Calu3 (cell line): ENCODE data around the gene KCNK5. TPM values are rescaled to one million over a fixed set of nuclear protein-coding genes. Genes with fewer than 3 reads are reported as not detected.

ENCODE experiments used
- BruUV-seq: library from RNA; stranded (reverse); fragments of 400-500 nt; replicated peaks from 2 replicates; lab custom pipeline; 2021; lab: Mats Ljungman, UMichigan
- CTCF ChIA-PET: fragments of 300-600 bp; sonication (Branson Sonifier 250); formaldehyde crosslinking; loops from one replicate; lab custom pipeline; 2022; ENCODE audit warnings: antibody characterized with exemption; lab: Charles Lee
- DNase-seq: peaks from one replicate; pipeline ENCODE4 v3.0.0; 2022
- H3K27ac Mint-ChIP-seq: one replicate; pipeline ENCODE4 v1.8.0; 2022; ENCODE audit warnings: mixed read lengths; ENCODE audit not compliant: unreplicated experiment
- H3K27me3 Mint-ChIP-seq: one replicate; pipeline ENCODE4 v1.8.0; 2022; ENCODE audit warnings: mixed read lengths; ENCODE audit not compliant: unreplicated experiment
- H3K36me3 Mint-ChIP-seq: one replicate; pipeline ENCODE4 v1.8.0; 2022; ENCODE audit warnings: mild to moderate bottlenecking, moderate library complexity, mixed read lengths; ENCODE audit not compliant: insufficient read depth, unreplicated experiment
- H3K4me1 Mint-ChIP-seq: one replicate; pipeline ENCODE4 v1.8.0; 2022; ENCODE audit warnings: mild to moderate bottlenecking, low read depth, mixed read lengths; ENCODE audit not compliant: unreplicated experiment
- H3K4me3 Mint-ChIP-seq: one replicate; pipeline ENCODE4 v1.8.0; 2022; ENCODE audit warnings: mild to moderate bottlenecking, low read depth, moderate library complexity, mixed read lengths; ENCODE audit not compliant: unreplicated experiment
- H3K9me3 Mint-ChIP-seq: one replicate; pipeline ENCODE4 v1.8.0; 2022; ENCODE audit warnings: low read depth, mixed read lengths; ENCODE audit not compliant: unreplicated experiment
- intact Hi-C: fragments of 100-400 bp; cut with micrococcal nuclease; formaldehyde crosslinking; loops from one replicate; pipeline ENCODE4 v1.10.0; 2022; ENCODE audit not compliant: unreplicated experiment
- total RNA-seq: library from RNA; stranded (reverse); gene quantifications from 2 replicates; pipeline ENCODE4 v1.2.3, GENCODE V29; 2022
- TF ChIP-seq, protein P1 (sequence below): fragments of 200-600 bp; IDR thresholded peaks from one replicate; pipeline ENCODE4 v1.8.0; 2022; ENCODE audit warnings: antibody characterized with exemption; ENCODE audit not compliant: unreplicated experiment

Gene KCNK5
- total RNA-seq, 1 experiment from 2014 or later = 62.4 TPM

DNA sequence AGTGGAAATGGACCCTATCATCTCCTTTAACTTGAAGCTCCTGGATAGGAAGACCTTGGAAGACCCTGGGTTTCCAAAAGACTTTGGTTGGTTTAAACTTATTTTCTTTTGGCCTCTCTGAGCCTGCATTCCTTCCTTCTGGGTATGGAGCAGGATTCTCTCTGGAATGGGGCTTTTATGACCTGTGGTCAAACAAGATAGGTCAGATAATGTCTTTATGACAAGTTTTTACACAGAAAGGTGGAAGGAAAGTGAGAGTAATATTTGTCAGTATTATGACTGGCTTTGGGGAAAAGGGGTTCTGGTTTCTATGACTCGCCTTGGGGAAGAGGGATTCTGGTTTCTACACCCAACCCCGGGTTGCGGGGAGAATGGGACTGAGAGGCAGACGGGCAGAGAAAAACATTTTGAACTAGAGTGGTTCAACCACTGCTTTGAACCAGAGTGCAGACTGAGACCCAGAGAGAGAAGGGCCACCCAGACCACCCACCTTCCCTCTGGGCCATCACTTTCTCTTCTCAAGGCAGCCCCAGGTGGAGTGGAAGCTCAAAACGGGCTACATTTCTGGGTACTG, 37.6 kb upstream of the KCNK5 start:
- no peak for DNase-seq
- Mint-ChIP-seq H3K4me1 (peaks cover 9% of the 10 kb centered on the region), H3K4me3 (no peak overlapping the region), H3K36me3 (no peaks in the 10 kb centered on the region), H3K27ac (no peak overlapping the region), H3K9me3 (no peaks in the 10 kb centered on the region), H3K27me3 (no peaks in the 10 kb centered on the region)
- TF ChIP-seq, protein P1, sequence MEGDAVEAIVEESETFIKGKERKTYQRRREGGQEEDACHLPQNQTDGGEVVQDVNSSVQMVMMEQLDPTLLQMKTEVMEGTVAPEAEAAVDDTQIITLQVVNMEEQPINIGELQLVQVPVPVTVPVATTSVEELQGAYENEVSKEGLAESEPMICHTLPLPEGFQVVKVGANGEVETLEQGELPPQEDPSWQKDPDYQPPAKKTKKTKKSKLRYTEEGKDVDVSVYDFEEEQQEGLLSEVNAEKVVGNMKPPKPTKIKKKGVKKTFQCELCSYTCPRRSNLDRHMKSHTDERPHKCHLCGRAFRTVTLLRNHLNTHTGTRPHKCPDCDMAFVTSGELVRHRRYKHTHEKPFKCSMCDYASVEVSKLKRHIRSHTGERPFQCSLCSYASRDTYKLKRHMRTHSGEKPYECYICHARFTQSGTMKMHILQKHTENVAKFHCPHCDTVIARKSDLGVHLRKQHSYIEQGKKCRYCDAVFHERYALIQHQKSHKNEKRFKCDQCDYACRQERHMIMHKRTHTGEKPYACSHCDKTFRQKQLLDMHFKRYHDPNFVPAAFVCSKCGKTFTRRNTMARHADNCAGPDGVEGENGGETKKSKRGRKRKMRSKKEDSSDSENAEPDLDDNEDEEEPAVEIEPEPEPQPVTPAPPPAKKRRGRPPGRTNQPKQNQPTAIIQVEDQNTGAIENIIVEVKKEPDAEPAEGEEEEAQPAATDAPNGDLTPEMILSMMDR = no peak
- CTCF ChIA-PET = no interaction called here
- intact Hi-C loops = no loop called here
- BruUV-seq = no TSS peak

DNA sequence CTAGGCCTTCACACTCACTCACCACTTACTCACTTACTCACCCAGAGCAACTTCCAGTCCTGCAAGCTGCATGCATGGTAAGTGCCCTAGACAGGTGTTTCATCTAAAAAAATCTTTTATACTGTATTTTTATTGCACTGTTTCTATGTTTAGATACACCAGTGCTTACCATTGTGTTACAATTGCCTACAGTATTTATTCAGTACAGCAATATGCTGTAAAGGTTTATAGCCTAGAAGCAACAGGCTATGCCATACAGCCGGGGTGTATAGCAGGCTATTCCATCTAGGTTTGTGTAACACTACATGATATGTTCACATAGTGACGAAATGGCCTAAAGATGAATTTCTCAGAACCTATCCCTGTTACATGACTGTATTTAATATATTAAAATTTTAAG, 37.1 kb upstream of the KCNK5 start:
- no TSS peak for BruUV-seq
- H3K36me3 Mint-ChIP-seq = no peaks in the 10 kb centered on the region
- no peaks in the 10 kb centered on the region for H3K9me3 Mint-ChIP-seq
- CTCF ChIA-PET = no interaction called here
- no peak for DNase-seq
- H3K27ac Mint-ChIP-seq = no peak overlapping the region
- H3K4me3 Mint-ChIP-seq = no peak overlapping the region
- peaks cover 9% of the 10 kb centered on the region for H3K4me1 Mint-ChIP-seq
- TF ChIP-seq, protein P1 = no peak
- intact Hi-C loops = no loop called here
- peaks cover 4% of the 10 kb centered on the region for H3K27me3 Mint-ChIP-seq

DNA sequence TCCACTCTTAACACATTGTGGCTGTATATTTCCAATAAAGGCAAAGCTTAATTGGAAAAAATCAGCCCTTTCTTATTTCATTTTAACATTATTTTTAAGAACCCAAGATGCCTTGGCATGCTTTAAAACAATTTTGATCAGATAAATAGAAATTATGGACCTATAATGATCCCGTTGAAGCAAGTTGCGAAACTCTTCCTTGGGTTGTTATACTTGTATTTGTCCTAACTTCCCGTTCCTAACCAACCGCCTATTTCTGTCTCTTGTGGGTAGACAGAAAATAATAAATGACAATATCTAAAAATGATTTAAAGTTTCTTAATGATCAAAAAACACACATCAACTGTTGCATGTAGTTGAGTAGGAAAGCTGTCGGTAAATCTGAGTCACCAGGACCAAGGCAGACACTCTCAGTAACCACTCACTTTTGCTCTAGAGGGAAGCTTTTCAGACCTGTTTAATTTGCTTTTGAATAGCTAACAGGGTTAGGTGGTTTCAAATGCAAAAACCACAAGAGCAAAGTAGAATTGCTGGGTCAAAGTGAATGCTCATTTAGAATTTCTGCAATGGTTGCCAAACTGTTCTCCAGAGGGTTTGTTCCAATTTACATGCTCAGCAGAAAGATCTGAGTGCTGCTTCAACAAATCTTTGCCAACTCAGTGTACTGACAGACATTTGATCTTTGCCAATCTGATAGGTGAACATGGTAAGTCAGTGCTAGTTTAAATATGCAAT, 34.2 kb upstream of the KCNK5 start:
- no TSS peak for BruUV-seq
- Mint-ChIP-seq H3K4me3 (no peak overlapping the region), H3K27me3 (peaks cover 28% of the 10 kb centered on the region), H3K36me3 (no peaks in the 10 kb centered on the region), H3K4me1 (no peaks in the 10 kb centered on the region), H3K9me3 (no peaks in the 10 kb centered on the region), H3K27ac (no peak overlapping the region)
- no peak for DNase-seq
- CTCF ChIA-PET = interaction anchor here (0.6 kb wide), 1 partner anchor 10 kb away, joined by 3 read pairs; no protein-coding TSS in a partner anchor
- intact Hi-C loops = no loop called here
- TF ChIP-seq, protein P1 = no peak

DNA sequence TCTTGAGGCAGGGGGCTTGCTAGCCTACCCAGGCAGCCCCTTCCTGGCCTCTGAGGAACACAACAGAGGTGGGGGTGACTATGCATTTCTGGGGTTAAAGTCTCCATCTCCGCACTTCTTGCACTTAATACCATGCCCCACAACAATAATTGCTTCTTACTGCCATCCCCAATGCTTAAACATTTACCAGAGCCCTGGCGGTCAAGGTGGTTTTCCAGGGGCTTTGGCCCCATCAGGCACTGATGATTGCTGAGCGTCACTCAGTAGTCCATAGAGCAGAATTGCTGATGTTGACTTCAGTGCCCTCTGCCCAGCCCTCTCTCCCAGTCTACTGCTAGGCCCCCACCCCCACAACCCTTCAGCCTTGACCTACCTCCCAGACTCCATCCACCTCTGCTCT, 32.5 kb upstream of the KCNK5 start:
- intact Hi-C loops = no loop called here
- no peaks in the 10 kb centered on the region for H3K36me3 Mint-ChIP-seq
- TF ChIP-seq, protein P1 = no peak
- no peaks in the 10 kb centered on the region for H3K9me3 Mint-ChIP-seq
- H3K4me3 Mint-ChIP-seq = no peak overlapping the region
- H3K4me1 Mint-ChIP-seq = no peaks in the 10 kb centered on the region
- no peak for DNase-seq
- CTCF ChIA-PET = no interaction called here
- peaks cover 28% of the 10 kb centered on the region for H3K27me3 Mint-ChIP-seq
- no TSS peak for BruUV-seq
- H3K27ac Mint-ChIP-seq = no peak overlapping the region
